GM18505 (cell line): ENCODE results near the gene CT47C1.
"Not testable (repeated sequence)": the region's sequence is repeated elsewhere in the genome, so short reads cannot be mapped to it uniquely, and the experiment has no call there.

Source experiments
- ATAC-seq: cut with Tn5 transposase; IDR thresholded peaks from one replicate; pipeline ENCODE4 v1.9.1; 2021; ENCODE audit not compliant: unreplicated experiment
- POLR2A ChIP-seq: IDR thresholded peaks from 4 replicates; pipeline ENCODE4 v1.6.1; 2011; ENCODE audit warnings: borderline replicate concordance; ENCODE audit not compliant: insufficient read depth, insufficient read length; ENCODE audit errors: extremely low read depth

The CT47C1 gene

DNA sequence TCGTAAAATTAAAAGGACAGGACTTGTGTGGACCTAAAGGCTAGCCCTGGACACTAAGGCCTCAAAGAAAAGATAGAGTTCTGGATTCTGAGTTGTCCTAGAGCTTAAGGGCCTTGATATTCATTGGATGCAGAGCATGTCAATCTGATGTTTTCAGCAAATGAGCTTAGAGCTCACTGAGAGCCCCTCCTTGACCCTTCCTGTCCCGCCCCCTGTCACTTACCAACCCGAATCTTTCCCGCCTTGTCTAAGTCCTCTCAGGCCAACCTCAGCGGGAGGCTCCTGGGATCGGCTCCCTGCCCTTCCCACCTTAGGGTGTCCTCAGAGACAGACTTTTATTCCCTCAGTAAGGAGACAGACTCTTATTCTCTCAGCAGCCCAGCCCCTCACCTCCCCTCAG, at the start of gene CT47C1:
CT47C1 (plus strand) TSS at position 250 of the 400 bp plus-strand sequence. CDS start 233 bp downstream, outside the sequence.
- TF ChIP-seq POLR2A = no peak
- ATAC-seq = no peak

DNA sequence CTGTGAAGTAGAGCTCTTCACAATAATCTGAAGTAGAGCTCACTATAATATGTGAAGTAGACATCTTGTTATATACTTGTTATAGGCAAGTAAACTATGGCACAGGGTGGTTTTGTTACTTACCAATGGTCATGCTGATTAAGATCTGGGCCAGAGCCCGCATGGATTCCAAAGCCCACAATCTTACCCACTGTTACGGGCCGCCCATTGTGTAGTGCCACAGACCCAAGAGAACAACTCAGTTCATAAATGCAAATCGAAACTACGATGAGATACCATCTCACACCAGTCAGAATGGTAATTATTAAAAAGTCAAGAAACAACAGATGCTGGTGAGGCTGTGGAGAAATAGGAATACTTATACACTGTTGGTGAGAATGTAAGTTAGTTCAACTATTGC, 46.9 kb upstream of the CT47C1 start:
- no peak for TF ChIP-seq POLR2A
- ATAC-seq = no peak

DNA sequence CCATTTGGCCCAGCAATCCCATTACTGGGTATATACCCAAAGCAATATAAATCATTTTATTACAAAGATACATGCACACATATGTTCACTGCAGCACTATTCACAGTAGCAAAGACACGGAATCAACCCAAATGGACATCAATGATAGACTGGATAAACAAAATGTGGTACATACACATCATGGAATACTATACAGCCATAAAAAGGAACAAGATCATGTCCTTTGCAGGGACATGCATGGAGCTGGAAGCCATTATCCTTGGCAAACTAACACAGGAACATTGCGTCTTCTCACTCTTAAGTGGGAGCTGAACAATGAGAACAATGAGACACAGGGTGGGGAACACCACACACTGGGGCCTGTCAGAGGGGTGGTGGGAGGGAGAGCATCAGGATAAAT, 46.4 kb upstream of the CT47C1 start:
- ATAC-seq = not testable (repeated sequence)

DNA sequence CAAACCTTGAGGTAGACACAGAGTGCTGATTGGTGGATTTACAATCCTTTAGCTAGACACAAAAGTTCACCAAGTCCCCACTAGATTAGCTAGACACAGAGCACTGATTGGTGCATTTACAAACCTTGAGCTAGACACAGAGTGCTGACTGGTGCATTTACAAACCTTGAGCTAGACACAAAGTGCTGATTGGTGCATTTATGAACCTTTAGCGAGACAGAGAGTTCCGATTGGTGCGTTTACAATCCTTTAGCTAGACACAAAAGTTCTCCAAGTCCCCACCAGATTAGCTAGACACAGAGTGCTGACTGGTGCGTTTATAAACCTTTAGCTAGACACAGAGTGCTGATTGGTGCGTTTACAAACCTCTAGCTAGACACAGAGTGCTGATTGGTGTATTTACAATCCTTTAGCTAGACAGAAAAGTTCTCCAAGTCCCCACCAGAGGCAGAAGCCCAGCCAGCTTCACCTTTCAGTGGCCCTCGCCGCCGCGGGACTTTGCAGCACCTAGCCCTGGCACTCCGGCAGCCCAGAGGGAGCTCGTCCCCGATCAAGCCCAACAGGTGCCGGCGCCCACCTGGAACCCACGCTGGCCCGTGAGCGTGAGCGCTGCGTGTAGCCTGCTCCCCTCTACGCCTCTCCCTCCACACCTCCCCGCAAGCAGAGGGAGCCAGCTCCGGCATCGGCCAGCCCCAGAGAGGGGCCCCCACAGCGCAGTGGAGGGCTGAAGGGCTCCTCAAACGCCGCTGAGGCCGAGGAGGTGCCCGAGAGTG, 44.6 kb upstream of the CT47C1 start:
- not testable (repeated sequence) for ATAC-seq

DNA sequence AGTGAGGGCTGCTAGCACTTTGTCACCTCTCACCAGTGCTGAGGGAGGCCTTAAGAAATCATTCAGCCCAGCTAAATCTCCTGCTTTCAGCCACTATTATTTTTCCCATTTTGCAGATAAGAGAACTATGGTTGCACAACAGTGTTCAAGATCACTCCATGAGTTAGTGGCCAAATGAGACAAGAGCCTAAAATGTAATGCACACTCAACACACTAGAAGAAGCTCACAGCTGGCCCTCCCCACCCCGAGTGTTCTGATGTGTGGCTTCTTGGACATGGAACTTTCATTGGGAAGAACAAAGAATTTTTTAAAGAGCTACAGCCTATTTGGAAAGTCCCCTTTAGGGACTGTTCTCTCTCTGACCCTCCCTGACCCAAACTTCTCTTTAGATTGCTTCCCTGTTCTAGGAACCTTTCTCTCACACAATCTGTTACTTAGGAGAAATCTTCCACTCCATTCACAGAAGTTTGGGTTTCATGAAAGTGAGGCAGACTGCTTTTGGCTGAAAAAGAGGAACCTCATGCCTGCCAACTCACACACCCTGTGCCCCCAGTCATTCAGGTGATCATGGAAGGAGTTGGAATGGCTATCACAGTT, 44.0 kb upstream of the CT47C1 start:
- ATAC-seq = no peak
- TF ChIP-seq POLR2A = no peak

DNA sequence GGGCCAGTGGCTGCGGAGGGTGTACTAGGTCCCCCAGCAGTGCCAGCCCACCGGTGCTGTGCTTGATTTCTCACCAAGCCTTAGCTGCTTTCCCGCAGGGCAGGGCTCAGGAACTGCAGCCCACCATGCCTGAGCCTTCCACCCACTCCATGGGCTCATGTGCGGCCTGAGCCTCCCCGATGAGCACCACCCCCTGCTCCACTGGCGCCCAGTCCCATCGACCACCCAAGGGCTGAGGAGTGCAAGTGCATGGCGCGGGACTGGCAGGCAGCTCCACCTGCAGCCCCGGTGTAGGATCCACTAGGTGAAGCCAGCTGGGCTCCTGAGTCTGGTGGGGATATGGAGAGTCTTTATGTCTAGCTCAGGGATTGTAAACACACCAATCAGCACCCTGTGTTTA, 43.1 kb upstream of the CT47C1 start:
- ATAC-seq = not testable (repeated sequence)

DNA sequence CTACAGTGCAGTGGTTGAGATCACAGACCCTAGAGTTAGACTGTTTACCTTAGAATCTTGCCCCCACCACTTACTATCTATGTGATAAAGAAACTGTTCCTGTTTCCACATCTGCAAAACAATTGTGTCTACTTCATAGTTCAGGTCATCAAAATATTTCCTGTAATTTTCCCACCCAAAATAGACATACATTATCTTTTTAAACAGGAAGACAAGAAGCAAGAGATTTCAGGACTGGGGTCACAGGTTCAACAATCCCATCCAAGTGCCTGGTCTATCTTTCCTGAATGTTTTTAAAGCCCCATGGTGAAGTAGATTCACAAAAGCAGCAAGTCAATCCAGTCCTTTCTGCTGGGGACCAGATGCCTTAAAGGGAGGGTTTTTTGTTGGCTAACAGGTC, 41.8 kb upstream of the CT47C1 start:
- TF ChIP-seq POLR2A = no peak
- no peak for ATAC-seq

DNA sequence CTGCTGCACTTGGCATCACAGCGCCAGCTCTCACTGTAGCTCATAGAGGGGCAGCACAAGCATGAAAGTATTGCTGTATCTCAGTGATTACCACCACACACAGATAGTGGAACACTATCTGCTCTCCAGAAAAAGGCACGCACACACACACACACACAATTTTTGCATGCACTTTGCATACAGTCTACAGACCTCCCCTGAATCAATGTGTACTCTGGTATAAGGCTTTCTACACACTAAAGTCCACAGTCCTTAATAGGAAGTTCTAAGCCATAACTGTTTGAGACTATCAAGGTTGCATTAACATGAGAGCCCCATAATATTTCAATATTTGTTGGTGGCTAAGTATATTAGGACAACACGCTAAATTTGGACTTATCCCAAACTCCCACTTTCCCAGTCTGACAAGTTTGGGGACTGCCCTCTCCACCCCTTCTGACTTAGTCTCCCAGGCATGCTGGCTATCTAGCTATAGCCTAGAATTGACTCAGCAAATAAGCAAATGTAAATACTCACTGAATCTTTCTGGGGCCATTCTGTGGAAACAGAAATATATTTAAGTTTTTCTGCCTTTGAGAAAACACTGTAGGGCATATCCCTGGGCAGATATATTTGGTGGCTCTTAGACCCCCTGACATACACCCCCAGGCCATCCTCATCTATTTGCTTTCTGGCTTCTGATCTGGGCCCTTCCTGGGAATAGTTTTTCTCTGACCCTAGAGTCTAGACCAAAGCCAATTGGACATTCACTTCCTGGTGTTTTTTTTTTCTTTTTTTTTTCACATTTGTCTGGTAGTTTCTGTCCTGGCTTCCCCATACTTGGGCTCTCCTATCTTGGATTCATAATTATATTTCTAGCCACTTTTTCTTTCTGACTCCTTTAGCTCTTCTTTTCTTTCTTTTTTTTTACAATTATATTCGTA, 36.4 kb upstream of the CT47C1 start:
- ATAC-seq = no peak
- TF ChIP-seq POLR2A = no peak

DNA sequence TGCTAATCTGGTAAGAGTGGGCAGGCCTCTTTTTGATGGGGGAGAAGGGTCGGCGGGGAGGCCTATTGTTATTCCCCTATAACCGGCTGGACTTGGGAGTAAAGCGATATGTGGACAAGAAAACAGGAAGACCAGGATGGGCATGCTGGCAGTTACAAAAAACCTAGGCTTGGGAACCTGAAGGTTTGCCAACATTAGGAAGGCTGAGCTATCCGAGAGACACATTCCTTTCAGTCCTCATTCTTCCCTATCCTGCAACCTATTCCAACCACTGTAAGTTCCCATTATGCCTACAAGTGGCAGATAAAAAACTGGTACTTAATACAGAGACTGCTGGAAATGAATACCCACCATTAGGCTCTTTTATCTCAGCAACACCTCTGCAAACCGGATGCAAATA, 32.4 kb upstream of the CT47C1 start:
- ATAC-seq = no peak

DNA sequence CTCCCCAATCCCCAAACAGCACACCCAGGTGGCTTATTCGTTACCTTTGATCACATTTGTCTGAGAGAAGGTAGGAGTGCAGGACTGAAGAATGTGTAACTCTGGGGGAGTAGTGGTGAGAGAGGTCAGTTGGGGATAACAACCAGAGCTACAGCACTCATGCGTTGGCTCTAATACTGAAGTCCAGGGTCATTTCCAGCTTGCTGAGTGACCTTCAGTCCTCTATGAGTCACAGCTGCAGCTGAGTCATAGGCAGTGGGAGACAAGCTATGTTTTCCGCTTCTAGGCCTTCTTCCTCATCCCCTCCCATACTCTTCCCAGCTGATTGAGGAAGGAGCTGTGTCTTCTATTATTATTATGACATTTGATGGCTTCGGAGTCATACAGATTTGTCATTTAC, 31.6 kb upstream of the CT47C1 start:
- no peak for TF ChIP-seq POLR2A
- ATAC-seq = no peak

More for the DNA sequence above, 32.4 kb upstream of the CT47C1 start:
- no peak for TF ChIP-seq POLR2A

DNA sequence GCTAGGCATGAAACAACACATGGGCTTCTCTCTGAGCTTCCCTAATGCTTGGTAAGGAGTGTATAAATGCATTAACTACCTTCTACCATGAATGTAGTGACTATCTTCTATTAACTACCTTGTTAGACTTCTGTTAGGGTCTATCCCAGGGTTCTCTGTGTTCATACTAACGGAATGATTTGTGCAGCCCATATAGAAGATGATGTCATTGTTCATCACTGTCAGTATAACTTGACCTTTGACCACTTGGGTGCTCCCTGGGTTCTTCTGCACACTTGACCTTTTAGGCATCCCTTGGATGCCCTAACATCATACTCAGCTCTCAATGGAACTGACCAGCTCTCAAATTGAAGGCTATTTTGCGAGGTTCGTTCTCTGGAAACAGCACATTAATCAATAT, 30.8 kb upstream of the CT47C1 start:
- no peak for TF ChIP-seq POLR2A
- no peak for ATAC-seq

DNA sequence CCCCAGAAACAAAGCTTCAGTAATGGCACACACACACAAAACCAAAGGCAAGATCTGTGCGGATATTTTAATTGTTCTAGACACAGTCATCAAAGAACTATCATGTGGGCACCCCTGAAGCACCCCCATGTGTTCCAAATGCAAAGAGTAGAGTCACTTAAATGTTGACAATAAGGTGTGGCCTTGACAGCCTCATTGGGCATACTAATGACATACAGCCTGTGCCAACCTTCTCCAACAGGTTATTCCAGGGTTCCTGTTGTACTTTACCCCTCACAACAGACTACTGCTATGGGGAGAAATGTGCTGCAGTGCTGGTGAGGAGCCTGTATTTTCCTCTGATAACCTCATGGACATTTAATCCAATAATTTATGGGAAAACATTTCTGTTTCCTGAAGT, 29.8 kb upstream of the CT47C1 start:
- TF ChIP-seq POLR2A = no peak
- ATAC-seq = no peak

DNA sequence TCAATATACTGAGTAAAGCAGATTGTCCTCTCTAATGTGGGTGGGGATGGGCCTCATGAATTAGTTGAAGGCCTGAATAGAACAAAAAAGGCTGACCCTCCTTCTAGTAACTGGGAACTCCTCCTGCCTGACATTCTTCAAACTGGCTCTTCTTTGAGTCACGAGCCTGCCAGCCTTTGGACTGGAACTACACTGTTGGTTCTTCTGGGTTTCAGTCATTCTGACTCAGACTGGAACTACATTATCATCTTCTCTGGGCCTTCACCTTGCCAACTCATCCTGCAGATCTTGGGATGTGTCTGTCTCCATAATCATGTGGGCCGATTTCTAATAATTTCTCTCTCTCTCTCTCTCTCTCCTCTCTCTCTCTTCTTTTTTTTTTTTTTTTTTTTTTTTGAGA, 26.9 kb upstream of the CT47C1 start:
- no peak for ATAC-seq

DNA sequence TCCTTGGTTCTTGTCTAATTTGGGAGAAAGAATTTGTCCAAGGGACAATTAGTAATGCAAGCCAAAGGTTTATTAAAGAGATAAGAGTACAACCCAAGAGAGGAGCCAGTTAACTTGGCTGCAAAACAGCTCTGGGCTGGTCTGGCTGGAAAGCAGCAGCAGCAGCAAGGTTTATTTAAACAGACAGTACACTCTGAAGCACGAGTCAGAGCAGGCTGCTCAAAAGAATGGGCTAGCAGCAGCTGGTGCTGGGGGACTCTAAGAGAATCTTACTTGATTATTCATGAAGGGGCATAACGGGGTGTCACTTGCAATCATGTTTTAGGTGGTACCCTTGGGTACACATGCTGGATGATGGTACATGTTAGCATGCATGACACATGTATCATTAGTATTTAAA, 17.1 kb upstream of the CT47C1 start:
- no peak for TF ChIP-seq POLR2A
- no peak for ATAC-seq

More for the DNA sequence above, 26.9 kb upstream of the CT47C1 start:
- no peak for TF ChIP-seq POLR2A
